COLO668 (cell line): ENCODE data around the gene XRN1.

Source experiments
- DNase-seq: peaks from one replicate; lab custom pipeline; 2025; ENCODE audit not compliant: unreplicated experiment; lab: John Stamatoyannopoulos, UW

XRN1 gene

DNA sequence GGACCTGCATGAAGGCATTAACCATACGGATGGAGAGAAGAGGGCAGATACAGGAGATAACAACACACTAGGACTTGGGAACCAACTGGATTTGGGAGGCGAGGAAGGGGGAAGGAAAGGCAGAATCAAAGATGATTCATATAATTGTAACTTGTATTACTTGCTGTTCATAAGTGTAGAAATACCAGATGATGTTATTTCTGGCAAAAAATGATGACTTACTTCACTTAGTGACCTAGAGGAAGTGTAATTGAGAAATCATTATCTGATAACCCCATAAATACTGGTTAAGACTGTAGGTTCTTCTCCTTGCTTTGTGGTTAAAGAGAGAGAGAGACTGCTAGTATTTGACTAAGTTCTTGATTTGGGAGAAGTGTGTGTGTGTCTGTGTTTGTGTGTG lies 172.0 kb downstream of the XRN1 start:
- no peak for DNase-seq

DNA sequence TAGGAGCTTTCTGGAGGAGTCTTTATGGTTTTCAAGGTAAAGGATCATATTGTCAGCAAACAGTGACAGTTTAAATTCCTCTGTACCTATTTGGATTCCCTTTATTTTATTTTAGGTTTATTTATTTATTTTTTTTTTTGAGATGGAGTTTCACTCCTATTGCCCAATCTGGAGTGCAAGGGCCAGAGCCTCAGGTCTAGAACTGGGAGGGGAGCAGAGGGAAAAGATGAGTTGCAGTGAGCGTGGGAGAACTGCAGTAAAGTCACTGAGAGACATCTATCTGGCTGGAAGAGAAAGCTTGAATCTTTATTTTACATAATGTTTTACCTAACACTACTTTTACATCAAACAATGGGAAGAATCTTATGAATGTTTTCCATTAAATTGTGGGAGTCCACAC lies 172.9 kb downstream of the XRN1 start:
- DNase-seq = no peak

DNA sequence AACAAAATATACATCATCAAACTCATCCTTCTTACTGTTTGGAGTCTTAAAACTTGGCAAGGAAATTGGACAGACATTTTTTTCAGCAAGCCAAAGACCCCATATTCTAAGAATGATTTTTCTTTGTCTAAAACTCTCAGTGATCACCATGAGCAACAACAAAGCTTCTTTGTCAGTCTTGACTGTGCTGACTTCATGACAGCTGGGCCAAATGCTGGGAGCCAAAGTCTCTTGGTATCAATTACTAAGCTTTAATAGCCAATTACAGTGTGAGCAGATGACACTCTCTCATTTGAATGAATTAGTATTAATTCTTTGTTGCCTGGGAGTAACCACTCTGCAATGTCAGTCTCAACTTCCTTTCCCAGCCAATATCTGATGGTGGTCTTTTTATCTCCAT lies 174.3 kb downstream of the XRN1 start:
- no peak for DNase-seq

DNA sequence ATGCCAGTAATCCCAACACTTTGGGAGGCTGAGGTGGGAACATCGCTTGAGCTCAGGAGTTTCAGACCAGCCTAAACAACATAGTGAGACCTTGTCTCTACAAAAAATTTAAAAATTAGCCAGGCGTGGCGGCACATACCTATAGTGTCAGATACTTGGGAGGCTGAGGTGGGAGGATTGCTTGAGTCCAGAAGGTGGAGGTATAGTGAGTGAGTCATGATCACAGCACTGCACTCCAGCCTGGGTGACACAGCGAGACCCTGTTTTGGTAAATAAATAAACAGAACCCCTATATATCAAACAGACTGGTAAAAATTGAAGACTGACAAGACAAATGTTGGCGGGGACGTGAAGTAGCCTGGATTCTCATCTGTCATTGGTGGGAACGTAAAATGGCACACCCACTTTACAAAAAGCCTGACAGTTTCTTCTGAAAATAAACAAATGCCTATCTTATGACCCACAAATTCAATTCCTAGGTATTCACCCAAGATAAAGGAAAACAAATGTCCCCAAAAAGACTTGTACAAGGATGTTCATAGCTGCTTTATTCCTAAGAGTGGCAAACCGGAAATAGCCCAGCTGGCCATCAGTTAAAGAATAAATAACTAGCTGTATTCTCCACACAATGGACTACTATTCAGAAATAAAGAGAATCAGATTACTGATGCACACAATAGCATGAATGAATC lies 175.5 kb downstream of the XRN1 start:
- no peak for DNase-seq

DNA sequence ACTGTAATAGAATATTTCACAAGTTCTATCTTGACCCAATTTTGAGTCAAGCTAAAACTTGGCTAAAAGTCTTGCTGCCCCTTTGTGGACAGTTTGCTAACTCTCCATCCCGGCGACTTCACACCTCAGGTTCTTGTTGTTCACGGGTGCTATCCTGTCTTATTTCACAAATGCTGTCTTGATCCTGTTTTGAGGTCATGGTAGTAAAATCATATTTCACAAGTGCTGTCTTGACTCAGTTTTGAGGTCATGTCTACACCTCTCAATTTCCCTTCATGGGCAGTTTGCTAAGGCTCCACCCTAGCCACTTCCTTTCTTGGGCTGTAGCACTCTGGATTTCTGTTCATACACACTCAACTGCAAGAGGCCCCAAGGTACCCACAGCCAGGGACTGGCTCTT lies 177.4 kb downstream of the XRN1 start:
- no peak for DNase-seq

DNA sequence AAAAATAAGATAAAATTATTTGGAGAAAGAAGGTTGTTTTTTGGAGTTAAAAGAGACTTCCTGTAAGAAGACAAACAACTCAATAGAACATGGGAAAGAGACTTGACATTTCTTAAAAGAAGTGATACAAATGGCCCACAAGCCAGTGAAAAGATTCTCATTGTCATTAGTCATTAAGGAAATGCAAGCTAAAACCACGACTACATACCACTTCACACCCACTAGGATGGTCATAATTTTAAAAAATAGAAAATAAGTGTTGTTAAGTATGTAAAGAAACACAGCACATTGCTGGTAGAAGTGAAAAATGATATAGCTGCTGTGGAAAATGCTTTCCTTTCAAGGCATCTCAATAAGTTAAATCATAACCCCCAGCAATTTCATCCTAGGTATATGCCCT lies 178.1 kb downstream of the XRN1 start:
- no peak for DNase-seq

DNA sequence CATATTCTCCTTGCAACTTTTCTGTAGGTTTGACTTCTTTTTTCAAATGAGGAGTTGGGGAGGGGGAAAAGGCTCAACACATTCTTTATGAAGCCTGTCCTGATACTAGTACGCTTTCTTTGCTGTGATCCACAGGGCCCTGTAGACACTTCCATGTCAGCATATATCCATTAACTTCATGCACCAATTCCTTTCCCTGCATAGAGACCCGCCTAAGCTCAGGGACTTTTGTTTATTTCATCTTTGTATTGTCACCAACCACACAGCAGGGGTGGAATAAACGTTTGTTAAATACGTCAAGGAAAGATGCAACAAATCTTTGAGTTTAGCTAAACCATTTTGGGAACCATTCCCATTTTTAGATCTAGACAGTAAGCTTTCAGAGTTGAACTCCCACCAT lies 179.4 kb downstream of the XRN1 start:
- DNase-seq = no peak

DNA sequence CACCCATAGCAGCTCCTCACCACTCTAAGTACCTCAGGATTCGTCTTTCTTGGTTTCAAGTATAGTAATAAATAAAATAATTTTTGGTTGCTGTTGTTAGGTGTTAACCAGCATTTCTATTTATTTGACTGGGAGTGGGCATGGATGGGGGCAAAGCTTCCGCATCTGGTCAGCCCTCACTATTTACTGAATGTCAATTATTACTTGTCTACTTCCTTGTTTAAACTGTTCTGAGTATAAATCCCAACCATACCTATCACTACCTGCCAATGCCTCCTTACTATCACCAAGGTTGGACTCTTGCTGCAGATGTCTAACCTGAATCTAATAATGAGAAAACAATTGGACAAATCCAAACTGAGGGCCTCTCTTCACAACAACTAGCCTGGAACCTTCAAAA lies 180.6 kb downstream of the XRN1 start:
- no peak for DNase-seq

DNA sequence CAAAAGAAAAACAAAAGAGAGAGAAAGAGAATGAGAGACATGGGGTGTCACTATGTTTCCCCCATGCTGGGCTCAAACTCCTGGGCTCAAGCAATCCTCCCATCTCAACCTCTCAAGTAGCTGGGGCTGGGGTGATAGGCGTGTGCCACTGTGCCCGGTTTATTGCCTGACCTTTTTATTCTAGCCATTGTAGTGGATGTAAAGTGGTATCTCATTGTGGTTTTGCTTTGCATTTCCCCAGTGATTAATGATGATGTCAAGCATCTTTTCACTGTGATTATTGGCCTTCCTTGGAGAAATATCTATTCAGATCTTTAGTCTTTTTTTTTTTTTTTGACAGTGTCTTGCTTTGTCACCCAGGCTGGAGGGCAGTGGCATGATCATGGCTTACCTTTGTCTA lies 184.7 kb downstream of the XRN1 start:
- no peak for DNase-seq

DNA sequence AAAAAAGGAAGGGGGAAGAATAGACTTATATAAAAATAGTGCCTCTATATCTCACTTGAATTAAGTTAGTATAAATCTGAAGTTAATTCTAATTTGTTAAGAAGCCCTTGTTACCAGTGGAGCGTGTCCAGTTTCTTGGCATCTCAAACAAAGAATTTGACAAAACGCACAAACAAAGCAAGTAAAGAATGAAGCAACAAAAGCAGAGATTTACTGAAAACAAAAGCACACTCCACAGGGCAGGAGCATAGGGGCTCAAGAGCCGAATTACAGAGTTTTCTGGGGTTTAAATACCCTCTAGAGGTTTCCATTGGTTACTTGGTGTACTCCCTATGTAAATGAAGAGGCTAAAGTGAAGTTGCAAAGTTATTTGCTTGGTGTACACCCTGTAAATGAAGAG lies 188.5 kb downstream of the XRN1 start:
- no peak for DNase-seq

DNA sequence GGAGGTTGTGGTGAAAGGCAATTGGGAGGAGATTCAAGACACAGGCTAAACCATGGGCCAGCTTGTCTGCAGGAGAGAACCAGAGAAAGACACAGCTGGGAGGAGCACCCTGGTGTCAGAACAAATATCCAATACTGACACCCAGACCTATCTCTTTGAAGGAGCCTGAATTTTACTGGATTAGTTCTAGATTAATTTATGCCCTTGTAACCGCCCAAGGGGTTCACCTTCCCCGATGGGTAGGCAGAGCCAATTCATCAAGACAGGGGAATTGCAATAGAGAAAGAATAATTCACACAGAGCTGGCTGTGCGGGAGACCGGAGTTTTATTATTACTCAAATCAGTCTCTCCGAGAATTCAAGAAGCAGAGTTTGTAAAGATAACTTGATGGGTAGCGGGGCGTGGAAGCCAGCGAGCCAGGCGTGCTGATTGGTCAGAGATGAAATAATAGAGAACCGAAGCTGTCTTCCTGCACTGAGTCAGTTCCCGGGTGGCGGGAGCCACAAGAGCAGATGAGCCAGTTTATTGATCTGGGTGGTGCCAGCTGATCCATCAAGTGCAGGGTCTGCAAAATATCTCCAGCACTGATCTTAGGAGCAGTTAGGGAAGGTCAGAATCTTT lies 191.0 kb downstream of the XRN1 start:
- DNase-seq = no peak
